NCI-H446 treated with DMSO at 0.1 percent for 48 hours (cell line): ENCODE results near the gene MLXIP.
"Not testable (repeated sequence)": the region's sequence is repeated elsewhere in the genome, so short reads cannot be mapped to it uniquely, and the experiment has no call there.

Source experiments
- DNase-seq: peaks from one replicate; lab custom pipeline; 2025; lab: John Stamatoyannopoulos, UW

MLXIP gene

DNA sequence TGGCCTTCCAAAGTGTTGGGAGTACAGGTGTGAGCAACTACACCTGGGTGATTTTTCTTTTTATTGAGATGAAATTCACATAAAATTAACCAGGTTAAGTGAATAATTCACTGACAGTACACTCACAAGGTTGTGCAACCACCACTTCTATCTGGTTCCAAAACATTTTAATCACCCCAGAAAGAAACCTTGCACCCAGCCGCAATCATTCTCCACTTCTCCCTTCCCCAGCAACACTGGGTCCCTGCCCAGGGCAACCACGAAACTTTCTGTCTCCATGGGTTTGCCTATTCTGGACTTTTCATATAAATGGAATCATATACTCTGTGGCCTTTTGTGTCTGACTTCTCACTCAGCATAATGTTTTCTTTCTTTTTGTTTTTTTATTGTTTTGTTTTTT, 26.3 kb upstream of the MLXIP start:
- no peak for DNase-seq

DNA sequence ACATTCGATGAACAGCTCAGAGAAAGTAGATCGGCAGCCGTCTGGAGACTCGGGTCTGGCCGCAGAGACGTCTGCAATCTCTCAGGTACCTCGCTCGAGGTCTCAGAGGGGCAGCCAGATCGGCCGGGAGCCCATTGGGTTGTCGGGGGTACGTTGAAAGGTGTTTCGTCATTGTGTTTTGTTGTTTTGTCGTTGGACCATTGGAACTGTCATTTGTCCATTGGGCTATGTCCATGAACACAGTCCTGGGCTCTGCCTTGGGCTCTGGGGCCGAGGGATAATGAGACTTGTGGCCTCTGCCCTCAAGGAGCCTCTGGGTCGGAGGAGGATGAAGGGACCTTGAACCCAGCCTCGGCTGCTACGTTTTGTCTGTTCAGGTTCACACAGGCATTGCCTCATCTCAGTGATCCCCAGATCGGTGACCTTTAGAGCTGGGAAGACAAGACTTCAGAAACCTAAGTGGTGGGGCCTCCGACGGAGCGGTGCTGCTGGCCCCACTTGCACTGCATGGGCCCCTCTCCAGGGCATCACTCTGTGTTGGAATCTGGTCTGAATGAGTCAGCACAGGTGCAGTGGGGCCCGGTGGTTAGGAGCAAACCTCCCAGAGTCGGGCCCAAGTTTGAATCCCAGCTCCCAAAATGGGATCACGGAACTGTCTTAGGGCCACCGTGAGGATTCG, 23.6 kb upstream of the MLXIP start:
- no peak for DNase-seq

- not testable (repeated sequence) for DNase-seq
Measured at GRCh38 chr12:122056406-122056805, 22.1 kb upstream of the MLXIP start.

GRCh38 chr12:122057007-122057735, 21.4 kb upstream of the MLXIP start:
- no peak for DNase-seq

GRCh38 chr12:122057769-122058168, 20.8 kb upstream of the MLXIP start:
- no peak for DNase-seq

GRCh38 chr12:122058549-122059149, 19.9 kb upstream of the MLXIP start:
- no peak for DNase-seq

GRCh38 chr12:122059203-122059960, 19.2 kb upstream of the MLXIP start:
- DNase-seq: no peak

- DNase-seq: no peak
Measured at GRCh38 chr12:122060081-122060501, 18.5 kb upstream of the MLXIP start.

- no peak for DNase-seq
Measured at GRCh38 chr12:122061253-122061652, 17.3 kb upstream of the MLXIP start.

- DNase-seq: no peak
Measured at GRCh38 chr12:122062832-122063693, 15.5 kb upstream of the MLXIP start.

GRCh38 chr12:122063694-122064024, 14.9 kb upstream of the MLXIP start:
- DNase-seq: no peak

- DNase-seq: peak; percentile 67
Measured at GRCh38 chr12:122064025-122064777, 14.4 kb upstream of the MLXIP start.

DNA sequence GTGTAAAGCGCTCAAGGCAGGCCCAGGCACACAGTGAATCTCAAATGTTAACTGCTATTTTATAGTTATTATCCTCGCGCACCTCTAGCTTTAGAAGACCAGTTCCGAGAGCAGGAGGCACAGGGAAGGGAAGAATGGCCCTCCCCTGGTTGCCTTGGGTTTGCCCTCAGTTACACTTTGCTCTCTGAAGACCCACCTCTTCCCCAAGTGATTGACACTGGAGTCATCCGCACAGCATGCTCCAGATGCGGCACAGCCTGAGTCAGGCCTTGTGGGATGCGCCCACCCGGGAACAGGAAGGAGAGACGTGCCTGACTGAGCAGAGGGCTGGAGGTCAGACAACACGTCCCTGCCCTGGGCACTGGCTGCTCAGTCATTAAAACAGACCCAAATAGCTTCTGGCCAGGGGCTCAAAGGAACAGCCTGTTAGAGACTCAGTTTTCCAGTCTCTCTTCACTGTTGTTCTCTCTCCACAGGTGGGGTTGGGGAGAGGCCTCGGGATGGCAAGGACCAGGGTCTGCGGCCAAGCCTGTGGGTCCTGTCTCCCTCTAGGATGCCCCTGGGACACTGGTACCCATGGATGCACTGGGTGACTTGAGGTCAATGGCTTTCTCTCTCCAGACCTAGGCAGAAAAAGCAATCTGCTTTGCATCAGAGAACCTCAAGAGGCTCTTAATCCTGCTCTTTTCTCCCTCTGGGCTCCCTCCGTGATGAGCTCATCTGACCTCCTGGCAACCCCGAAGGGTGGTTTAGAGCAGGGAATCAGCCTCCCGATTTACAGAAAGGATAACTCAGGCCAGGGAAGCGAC, 13.6 kb upstream of the MLXIP start:
- no peak for DNase-seq

- no peak for DNase-seq
Measured at GRCh38 chr12:122067548-122067947, 11.0 kb upstream of the MLXIP start.

- no peak for DNase-seq
Measured at GRCh38 chr12:122067966-122068365, 10.6 kb upstream of the MLXIP start.

GRCh38 chr12:122072031-122072970, 6.3 kb upstream of the MLXIP start:
- peak; percentile 48 for DNase-seq

GRCh38 chr12:122073815-122074214, 4.7 kb upstream of the MLXIP start:
- DNase-seq: no peak

GRCh38 chr12:122076743-122077495, 1.6 kb upstream of the MLXIP start:
- no peak for DNase-seq
